Glutamatergic neuron (in vitro differentiated cells): ENCODE data around the gene ARHGEF28. TPM values are rescaled to one million over a fixed set of nuclear protein-coding genes. Genes with fewer than 3 reads are reported as not detected.

Experiments used
- DNase-seq: peaks from one replicate; pipeline ENCODE4 v3.0.0; 2022
- H3K27ac Mint-ChIP-seq: one replicate; pipeline ENCODE4 v1.8.0; 2020; ENCODE audit warnings: mild to moderate bottlenecking, mixed read lengths, inconsistent platforms; ENCODE audit not compliant: unreplicated experiment
- H3K27me3 Mint-ChIP-seq: one replicate; pipeline ENCODE4 v1.8.0; 2020; ENCODE audit warnings: mild to moderate bottlenecking, moderate library complexity, mixed read lengths, inconsistent platforms; ENCODE audit not compliant: unreplicated experiment
- H3K36me3 Mint-ChIP-seq: one replicate; pipeline ENCODE4 v1.8.0; 2020; ENCODE audit warnings: mild to moderate bottlenecking, mixed read lengths, inconsistent platforms; ENCODE audit not compliant: unreplicated experiment
- H3K4me1 Mint-ChIP-seq: one replicate; pipeline ENCODE4 v1.8.0; 2020; ENCODE audit warnings: mild to moderate bottlenecking, low read depth, mixed read lengths, inconsistent platforms; ENCODE audit not compliant: unreplicated experiment
- H3K4me3 Mint-ChIP-seq: one replicate; pipeline ENCODE4 v1.8.0; 2020; ENCODE audit warnings: mild to moderate bottlenecking, mixed read lengths, inconsistent platforms; ENCODE audit not compliant: unreplicated experiment
- H3K9me3 Mint-ChIP-seq: one replicate; pipeline ENCODE4 v1.8.0; 2020; ENCODE audit warnings: mild to moderate bottlenecking, moderate library complexity, mixed read lengths, inconsistent platforms; ENCODE audit not compliant: unreplicated experiment
- CTCF ChIP-seq: fragments of 200-600 bp; sonication (generic); IDR thresholded peaks from one replicate; pipeline ENCODE4 v1.5.0; 2021; ENCODE audit not compliant: partially characterized antibody, unreplicated experiment
- total RNA-seq: library from RNA; stranded (reverse); fragmentation: NEBNext Ultra II Directional; extraction: Animal tissue kit (Norgen Biotek cat#: 25700); gene quantifications from one replicate; pipeline ENCODE4 v1.2.1, GENCODE V29; 2021; ENCODE audit not compliant: unreplicated experiment

ARHGEF28 gene
- total RNA-seq, 1 donor from 2014 or later, result 0.47 TPM

GRCh38 chr5:73647721-73648120 lies 21.7 kb downstream of the ARHGEF28 start:
- H3K27ac Mint-ChIP-seq, result no peak overlapping the region
- no peak for DNase-seq
- no peak for TF ChIP-seq CTCF
- no peak overlapping the region for H3K4me3 Mint-ChIP-seq
- H3K36me3 Mint-ChIP-seq, result no peaks in the 10 kb centered on the region
- peaks cover 4% of the 10 kb centered on the region for H3K27me3 Mint-ChIP-seq
- H3K9me3 Mint-ChIP-seq, result peaks cover 2% of the 10 kb centered on the region
- peaks cover 2% of the 10 kb centered on the region for H3K4me1 Mint-ChIP-seq

GRCh38 chr5:73648515-73648914 lies 22.5 kb downstream of the ARHGEF28 start:
- H3K4me1 Mint-ChIP-seq, result peaks cover 2% of the 10 kb centered on the region
- H3K27me3 Mint-ChIP-seq, result peaks cover 4% of the 10 kb centered on the region
- no peak for TF ChIP-seq CTCF
- H3K9me3 Mint-ChIP-seq, result peaks cover 2% of the 10 kb centered on the region
- no peak overlapping the region for H3K27ac Mint-ChIP-seq
- no peak for DNase-seq
- no peaks in the 10 kb centered on the region for H3K36me3 Mint-ChIP-seq
- no peak overlapping the region for H3K4me3 Mint-ChIP-seq

GRCh38 chr5:73649926-73650325 lies 23.9 kb downstream of the ARHGEF28 start:
- peaks cover 2% of the 10 kb centered on the region for H3K9me3 Mint-ChIP-seq
- no peak for DNase-seq

GRCh38 chr5:73652391-73652790 lies 26.4 kb downstream of the ARHGEF28 start:
- peaks cover 3% of the 10 kb centered on the region for H3K4me1 Mint-ChIP-seq
- no peak for TF ChIP-seq CTCF
- no peak overlapping the region for H3K4me3 Mint-ChIP-seq
- no peaks in the 10 kb centered on the region for H3K9me3 Mint-ChIP-seq
- H3K27me3 Mint-ChIP-seq, result peaks cover 2% of the 10 kb centered on the region
- no peaks in the 10 kb centered on the region for H3K36me3 Mint-ChIP-seq
- no peak overlapping the region for H3K27ac Mint-ChIP-seq
- DNase-seq, result no peak

More at GRCh38 chr5:73649926-73650325, 23.9 kb downstream of the ARHGEF28 start:
- no peak overlapping the region for H3K4me3 Mint-ChIP-seq
- H3K27ac Mint-ChIP-seq, result no peak overlapping the region
- H3K36me3 Mint-ChIP-seq, result no peaks in the 10 kb centered on the region
- peaks cover 5% of the 10 kb centered on the region for H3K4me1 Mint-ChIP-seq
- TF ChIP-seq CTCF, result no peak
- H3K27me3 Mint-ChIP-seq, result no peaks in the 10 kb centered on the region

- Mint-ChIP-seq H3K27ac (no peak overlapping the region), H3K9me3 (no peaks in the 10 kb centered on the region)
Observed at GRCh38 chr5:73654171-73654811, 28.3 kb downstream of the ARHGEF28 start.

More at GRCh38 chr5:73654171-73654811, 28.3 kb downstream of the ARHGEF28 start:
- H3K4me1 Mint-ChIP-seq, result peaks cover 3% of the 10 kb centered on the region
- H3K36me3 Mint-ChIP-seq, result no peaks in the 10 kb centered on the region
- DNase-seq, result no peak
- no peak overlapping the region for H3K4me3 Mint-ChIP-seq
- no peak for TF ChIP-seq CTCF
- H3K27me3 Mint-ChIP-seq, result peaks cover 2% of the 10 kb centered on the region
